NCI-H2171 treated with DMSO at 0.1 percent for 48 hours (cell line): ENCODE measurements around the gene MOSPD3.
A peak's percentile ranks its signal among the peaks of the same experiment; 100 is the strongest.

Experiments
- DNase-seq: peaks from one replicate; lab custom pipeline; 2025; lab: John Stamatoyannopoulos, UW

Gene MOSPD3

DNA sequence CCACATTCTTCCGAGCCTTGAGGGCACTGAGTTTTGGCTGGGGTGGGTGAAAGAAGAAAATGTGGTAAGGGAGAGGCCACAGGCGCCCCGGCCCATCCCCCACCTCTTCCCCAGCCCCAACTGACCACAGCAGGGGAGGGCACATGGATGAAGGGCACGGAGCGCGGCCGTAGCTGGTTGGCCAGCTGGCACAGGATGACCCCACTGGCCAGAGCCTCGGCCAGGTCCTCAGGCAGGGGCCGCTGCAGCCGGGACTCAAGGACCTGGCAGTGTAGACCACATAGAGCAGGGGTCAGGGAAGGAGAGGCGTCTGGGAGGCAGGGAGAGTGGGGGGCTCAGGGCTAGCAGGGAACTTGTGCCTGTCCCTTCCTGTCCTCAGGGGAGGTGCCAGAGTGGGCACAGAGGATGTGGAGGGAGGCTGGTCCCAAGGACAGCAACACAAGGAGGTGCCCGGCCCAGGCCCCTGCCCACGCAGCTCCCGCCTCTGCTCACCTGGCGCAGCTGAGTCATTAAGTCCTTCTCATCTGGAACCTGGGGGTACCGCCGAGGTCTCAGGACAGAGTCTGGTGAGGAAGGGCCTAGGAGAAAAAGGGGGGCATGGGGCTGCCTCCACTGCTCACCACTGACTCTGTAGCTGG lies 36.5 kb upstream of the MOSPD3 start:
- no peak for DNase-seq

DNA sequence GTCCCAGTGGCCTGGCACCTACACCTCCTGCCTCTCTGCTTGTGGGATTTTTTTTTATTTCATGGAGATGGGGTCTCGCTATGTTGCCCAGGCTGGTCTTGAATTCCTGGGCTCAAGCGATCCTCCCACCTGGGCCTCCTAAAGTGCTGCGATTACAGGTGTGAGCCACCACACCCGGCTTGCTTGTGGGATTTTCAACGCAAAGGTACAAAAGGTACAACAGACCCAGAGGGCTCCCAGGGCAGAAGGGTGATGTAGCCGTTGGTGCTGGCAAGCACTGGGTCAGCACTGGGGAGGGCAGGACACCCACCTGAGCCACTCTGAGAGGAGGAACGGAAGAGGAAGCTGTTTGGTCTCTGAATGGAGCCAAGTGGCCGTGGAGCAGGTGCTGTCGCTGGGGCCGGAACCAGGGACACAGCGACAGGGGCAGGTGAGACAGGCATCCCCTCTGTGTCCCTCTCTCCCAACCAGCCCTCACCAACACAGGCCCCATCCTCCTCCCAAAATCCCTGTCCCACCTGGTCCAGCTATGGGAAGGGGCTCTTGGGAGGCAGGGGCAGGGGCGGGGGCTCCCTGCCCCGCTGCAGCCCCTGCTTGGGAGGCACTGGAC lies 35.9 kb upstream of the MOSPD3 start:
- DNase-seq, result no peak

DNA sequence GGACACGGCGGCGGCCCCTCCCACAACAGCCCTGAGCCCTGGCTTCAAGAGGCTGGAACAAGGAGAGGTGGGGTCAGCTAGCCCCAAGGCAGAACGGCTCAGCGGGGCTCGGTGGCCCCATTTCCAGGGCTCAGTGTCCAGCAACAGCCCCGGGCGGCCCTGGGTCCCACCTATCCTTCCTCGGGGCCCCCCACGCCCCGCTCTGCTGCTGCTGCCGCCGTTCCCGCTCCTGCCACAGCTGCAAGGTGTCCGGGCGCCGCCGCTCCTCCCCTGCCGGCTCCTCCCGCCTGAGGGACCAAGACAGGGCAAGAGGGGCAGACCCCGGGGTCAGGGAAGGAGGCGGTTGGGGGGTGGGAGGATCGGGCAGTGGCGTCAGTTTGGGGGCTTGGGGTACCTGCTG lies 35.2 kb upstream of the MOSPD3 start:
- no peak for DNase-seq

DNA sequence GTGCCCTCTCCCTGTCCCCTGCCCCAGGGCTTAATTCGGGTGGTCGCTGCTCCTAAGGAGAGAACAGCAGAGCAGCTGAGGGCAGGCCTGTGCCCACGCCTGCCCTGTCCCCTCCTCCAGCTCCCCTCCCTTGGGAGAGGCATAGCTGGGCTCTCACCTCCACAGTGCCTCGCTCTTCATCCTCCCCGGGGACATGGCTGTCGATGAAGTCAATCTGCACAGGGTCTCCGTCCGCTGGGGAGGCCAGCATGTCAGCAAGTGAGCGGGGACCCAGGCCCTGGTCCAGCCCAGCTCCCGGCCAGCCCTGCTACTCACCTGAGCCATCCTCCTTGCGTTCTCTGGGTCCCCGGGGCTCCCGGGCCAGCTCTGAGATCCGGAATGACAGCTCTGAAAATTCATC lies 34.8 kb upstream of the MOSPD3 start:
- no peak for DNase-seq

DNA sequence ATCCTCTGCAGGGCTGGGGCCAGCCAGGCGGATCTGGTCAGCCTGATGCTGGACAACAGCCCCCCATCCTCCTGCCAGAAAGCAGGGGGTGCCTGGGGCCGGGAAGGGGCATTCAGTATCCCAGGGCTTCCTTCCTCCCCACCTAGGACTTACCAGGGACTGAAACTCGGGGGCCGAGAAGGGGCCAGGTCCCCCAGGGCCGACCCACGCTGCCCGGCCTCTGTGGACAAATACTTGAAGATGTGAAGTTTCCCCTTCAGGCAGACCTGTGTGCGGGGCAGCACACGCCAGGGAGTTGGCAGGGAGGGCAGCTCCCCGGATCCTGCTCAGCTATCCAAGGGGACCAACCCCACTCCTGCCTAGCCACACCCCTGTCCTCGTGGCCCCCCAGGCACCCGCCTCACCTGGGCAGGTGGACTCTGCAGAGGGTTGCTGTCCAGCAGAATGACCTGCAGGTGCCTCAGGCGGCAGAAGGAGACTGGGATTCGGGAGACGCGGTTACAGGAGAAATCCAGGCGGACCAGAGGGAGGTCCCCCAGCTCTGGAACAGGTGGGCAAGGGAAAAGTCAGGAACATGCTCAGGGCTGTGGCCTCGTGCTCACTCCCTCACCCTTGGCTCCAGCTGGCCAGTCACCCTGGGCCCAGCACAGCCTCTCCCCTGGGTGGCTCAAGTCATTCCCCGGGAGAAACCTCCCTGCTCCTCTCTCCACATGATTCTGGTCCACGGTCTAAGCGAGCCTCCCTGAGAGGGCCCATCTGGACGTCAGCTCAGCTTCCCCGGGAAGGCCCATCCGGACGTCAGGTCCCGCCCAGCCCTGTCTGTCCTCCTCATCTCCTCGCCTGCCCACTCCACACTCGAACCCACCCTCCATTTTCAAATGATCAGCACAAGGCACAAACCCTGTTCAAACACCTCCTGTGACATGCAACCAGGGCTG lies 33.8 kb upstream of the MOSPD3 start:
- no peak for DNase-seq

DNA sequence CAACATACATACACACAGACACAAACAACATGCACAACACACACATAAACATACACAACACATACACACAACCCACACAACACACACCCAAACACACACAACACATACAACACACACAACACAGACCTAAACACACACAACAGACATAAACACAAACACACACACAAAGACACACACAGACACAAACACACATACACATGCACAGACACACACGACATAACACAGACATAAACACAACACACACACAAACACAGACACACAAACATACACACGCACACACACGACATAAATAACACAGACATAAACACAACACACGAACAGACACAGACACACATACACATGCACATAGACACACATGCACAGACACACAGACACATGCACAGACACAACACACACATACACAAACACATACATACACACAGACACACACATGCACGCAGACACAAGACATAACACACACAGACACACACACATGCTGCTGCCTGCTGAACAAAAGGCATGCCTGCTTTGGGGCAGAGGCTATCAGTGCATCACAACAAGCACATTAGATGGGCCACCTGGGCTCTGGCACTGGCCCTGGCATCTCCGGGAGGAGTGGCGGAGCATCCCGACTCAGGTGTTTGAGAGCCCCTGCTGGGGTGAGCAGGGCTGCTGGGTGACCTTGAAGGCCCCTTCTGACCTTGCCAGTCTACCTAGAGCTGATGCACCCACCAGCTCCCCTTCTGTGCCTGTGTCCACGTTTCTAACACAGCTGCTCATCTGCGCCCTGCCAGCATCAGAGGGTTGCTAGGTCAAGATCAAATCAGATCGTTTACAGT lies 31.7 kb upstream of the MOSPD3 start:
- DNase-seq, result no peak

DNA sequence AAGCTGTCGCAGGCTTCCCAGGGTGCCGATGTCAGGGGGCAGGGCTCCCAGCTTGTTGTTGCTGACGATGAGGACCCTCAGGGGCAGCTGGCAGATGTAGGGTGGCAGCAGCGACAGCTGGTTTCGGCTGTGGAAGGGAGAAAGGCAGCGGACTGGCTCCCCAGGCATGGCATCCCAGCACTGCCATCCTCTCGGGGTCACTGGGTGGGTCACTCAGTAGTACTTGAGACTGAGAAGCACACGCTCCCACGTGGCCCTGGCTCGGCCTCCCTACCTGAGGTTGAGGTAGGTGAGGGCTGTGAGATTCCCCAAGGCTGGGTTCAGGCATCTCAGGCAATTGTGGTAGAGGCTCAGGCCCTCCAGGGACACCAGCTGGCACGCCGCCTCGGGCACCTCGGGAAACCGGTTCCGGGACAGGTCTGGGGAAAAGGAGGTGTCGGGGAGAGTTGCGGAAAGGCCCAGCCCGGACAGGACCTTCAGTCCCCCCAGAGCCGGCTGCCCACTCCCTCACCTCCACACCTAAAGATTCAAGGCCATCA lies 30.2 kb upstream of the MOSPD3 start:
- no peak for DNase-seq

DNA sequence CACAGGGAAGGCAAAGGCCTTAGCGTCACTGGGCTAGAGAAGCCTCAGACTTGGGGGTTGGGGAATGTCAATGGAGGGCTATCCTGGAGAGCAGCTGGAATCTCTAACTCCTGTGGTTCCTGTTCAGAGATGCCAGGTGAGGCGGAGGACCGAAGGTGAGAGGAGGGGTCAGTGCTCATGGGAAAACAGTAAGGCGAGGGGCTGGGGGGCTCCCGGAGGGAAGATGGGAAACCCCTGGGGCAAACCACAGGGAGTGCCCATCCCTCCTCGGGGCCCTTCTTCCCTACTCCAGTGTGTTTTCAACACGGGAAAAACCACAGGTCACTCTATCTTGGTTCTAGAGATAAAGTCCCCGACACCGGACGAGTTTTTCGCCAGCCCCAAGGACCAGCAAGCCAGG lies 29.7 kb upstream of the MOSPD3 start:
- DNase-seq, result no peak

DNA sequence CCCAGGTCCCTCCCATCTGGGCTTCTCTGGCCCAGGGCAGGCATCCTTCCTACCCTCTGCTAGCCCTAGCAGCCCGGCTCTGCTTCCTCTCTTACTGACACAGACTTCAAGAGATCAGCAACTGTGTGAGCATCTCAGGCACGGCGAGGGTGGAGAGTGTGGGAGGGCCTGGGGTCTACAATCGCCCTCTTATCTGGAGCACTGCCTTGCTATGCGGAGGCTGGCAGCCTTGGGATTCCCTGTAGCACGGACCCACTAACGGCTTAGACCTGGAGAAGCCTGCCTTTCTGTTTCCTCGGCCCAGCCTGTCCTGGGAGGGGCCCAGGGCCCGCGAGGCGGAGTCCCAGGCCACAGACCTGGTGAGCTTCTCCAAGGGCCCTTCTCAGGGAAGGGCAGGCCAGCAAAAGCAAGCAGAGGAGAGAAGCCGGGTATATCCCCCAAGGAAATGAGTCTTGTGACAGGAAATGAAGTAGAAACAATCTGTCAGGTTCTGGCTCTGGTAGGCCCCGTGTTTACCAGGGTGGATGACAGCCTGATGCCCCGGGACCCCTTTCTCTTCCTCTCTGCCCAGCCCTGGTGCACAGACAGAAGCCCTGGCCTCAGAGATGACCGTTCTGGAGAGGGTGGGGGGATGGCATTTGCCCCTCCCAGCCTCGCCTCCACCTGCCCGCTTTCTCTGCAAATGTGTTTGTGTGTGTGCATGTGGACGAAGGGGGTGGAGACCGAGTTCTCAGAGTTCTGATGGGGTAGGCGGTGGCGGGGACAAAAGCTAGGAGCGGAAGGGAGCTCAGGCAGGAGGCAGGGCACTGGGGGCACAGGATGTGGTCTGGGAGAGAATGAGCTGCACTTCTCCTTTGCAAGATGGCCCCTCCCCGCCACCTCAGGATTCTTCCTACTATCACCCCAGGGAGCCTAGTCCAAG lies 28.9 kb upstream of the MOSPD3 start:
- DNase-seq, result peak; percentile 36

DNA sequence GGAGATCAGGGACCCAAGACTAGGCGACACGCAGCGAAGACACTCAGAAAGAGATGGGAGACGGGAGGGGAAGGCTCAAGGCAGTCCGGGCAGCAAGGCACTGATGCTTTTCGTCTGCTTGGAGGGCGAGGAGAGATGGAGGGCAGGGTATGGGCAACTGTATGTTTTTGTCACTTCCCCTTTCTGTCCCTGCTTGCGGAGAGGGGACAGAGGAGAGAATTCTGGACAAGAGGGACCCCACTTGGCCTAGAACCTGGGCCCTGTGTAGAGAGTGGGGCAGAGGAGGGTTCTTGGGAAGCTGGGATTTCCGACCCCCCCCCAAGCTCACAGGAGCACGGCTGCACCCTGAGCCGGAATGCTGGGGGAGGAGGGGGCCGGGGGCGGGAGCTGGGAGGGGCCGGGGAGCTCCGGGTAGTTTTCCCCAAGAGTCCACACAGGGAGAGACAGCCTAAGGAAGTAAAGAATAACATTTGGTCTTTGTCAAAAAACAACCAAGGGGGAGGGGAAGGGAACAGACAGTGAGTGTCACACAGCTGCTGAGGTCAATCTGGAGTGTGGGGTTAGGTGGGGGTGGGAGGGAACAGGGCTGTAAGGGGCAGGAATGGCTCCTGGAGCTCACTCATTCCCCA lies 28.2 kb upstream of the MOSPD3 start:
- no peak for DNase-seq

DNA sequence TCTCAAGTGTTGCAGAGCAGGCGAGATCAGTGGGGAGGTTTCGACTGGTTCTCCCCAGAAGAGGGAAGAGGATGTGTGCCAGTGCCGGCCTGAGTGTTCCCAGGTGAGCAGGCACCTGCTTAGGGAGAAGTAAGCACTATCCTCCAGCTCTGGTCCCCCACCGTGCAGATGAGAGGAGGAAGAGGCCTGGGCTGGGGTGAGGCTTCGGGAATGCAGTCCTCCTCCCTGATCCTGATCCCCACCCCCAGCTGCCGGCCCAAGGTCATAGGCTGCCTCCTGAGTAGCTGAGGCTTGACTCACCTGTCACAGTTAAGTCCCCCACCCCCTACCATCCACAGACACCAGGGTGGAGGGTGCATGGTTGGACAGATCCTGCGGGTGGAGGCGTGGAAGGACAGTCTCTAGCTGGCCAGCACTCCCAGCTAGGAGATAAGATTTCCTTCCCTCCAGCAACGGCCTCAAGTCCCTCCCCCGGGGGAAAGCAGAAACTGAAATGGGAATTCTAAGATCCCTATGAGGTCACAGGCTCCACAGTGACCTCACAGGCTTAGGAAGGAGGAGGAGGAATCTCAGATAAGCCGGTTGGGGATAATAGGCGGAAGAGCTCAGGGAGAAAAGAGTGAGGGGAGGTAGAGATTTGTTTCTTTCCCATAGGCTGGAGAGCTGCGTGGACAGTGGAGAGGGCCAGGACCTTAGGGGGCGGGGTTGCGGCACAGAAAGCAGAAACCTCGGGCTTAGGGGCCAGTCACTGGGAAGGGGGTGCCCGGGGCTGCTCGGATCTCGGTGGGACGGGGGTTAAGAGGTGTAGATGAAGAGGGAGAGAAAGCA lies 27.4 kb upstream of the MOSPD3 start:
- peak; percentile 16 for DNase-seq

DNA sequence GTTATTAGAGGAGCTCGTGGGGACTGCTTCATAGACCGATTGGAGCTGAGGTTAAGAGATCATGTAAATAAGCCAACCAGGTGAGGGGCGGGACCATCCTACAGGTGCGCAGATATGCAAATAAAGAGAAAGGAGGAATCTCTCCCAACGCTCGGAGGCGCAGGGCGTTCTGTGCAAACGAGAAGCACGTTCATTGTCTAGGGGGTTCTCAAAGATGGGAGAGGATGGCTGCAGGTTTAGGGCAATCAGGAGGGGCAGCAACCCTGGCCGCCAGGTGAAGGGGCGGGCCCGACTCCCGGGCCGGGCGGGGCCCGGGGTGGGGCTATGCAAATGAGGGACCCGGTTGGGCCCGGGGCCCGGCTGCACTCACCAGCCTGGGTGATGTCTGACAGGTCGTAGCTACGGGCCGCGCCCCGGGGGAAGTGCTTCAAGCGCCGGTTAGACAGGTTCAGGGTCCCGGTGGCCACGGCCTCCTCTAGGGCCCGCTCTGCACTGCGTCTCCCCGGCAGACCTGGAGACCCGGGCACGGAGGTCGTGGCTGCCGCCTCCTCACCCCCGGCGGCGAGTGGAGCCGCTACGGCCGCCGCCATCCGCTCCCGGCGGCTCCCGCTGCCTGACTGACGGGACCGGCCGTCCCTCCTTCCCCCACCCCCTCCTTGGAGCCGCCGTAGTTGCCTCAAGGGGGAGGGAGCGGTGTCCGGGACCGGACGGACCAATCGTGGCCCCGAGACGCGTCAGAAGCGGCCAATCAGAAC lies 26.7 kb upstream of the MOSPD3 start, which contains the start of gene LRCH4:
TSS of gene LRCH4 (minus strand) at position 619 of the 755 bp plus-strand sequence. CDS start at position 590, 29 bp downstream.
- DNase-seq, result peak; percentile 58

DNA sequence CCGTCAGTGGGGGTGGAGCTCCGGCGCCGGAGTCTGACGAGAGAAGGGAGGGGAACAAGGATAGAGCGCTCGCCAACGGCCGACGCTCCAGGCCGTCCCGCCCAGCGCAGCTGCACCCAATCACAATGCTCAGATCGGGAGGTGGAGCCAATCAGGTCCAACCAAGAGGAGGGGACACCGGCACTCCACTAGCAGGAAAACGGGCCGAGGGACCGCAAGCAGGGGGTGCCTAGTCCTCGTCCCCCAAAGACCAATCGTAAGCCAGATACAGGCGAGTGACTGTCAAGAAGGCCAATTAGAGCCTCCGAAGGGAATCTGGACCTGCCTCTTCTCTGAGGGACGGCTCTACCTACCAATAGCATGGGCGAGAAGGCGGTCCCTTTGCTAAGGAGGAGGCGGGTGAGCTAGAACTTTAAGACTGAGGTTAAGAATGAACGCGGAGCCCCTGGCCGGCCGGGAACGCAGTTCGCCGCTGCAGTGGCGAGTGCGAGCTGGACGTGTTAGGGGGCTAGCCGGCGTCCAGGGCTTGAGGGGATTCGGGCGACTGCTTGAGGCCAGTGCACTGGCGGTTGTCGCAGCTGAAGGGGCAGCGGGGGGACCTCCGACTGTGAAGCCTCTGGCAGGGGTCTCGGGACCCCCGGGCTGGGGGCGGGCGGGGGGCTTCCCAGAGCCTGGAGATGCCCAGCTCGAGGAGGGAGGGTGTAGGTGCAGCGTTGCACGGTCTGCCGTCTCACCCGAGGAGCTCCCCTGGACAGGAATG lies 25.9 kb upstream of the MOSPD3 start, which contains the start of gene FBXO24:
TSS of gene FBXO24 (plus strand) at position 63 of the 760 bp plus-strand sequence. CDS start at position 361, 298 bp downstream.
- DNase-seq, result peak; percentile 100

DNA sequence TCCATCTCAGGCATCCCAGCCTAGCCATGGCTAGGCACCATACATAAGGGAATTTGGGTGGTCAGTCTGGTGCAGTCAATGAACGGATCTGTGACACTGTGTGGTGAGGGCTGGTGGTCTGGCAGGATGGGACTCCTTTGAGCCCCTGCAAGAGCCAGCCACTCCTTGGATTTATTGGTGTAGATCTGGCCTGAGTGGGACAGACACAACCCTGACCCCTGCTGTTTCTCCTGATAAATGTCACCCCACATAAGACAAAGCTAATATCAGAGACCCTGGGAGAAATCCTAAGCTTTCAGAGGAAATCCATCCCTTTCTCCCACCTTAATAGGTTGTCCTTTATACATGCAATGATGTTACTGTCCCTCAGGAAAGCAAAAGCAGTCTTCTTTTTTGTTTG lies 23.9 kb upstream of the MOSPD3 start:
- no peak for DNase-seq

DNA sequence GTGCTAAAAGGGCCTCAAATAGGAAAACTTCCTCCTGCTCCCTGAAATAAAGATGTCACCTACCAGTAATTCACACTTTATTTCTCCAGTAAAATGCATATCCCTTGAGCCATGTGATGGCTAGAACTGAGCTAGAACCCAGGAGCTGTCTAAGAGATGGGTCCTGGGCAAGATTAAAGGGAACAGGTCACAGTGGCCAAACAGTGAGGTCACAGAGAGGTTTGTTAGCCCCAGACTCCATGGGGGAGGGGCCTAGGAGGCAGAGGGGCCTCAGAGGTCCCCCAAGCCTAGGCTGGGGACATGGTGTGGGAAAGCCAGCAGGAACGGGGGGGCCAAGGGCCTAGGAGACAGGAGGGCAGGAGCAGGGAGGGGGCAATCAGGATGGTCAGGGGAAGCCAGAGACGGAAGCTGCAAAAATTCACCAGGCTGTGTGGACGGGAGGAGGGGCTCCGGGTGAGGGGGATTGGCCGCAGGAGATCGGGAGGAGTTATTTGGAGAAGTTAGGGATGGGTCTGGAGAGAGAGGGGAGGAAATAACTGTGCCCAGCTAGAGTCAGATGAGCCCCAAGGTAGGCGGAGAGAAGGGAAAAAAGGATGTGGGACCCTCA lies 22.9 kb upstream of the MOSPD3 start:
- DNase-seq, result no peak

DNA sequence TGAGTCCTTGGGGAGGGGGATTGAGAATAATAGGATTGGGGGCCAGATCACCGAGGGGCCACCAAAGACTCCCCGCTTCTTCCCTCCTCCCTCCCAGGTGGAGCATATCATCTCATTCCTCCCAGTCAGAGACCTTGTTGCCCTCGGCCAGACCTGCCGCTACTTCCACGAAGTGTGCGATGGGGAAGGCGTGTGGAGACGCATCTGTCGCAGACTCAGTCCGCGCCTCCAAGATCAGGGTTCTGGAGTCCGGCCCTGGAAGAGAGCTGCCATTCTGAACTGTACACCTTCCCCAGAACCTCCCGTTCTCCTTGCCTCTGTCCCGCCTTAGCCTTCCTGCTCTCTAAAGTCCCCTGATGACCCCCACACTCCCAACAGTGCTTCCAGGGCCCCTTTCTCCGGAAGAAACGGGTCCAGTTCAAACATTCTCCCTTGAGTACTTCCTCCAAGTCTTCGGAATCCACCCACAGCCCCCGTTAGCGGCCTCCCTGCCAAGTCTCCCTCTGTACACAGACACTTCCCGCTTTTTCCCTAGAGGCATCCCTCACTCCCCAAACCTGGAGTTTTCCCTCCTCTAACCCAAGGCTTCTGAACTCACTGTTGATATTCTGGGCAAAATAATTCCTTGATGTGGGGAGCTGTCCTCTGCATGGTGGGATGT lies 22.1 kb upstream of the MOSPD3 start:
- DNase-seq, result no peak

DNA sequence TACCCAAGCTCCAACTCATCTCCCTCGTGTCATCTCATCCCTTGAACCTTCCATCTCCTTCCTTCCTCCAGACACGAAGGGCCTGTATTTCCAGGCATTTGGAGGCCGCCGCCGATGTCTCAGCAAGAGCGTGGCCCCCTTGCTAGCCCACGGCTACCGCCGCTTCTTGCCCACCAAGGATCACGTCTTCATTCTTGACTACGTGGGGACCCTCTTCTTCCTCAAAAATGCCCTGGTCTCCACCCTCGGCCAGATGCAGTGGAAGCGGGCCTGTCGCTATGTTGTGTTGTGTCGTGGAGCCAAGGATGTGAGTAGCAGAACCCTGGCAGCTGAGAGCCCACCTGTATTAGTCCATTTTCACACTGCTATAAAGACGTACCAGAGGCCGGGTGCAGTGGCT lies 20.7 kb upstream of the MOSPD3 start:
- DNase-seq, result no peak
